Hindlimb muscle (tissue), 1 donor: Measurements from ENCODE around the gene TTC6. TPM values are rescaled to one million over a fixed set of nuclear protein-coding genes. Genes with fewer than 3 reads are reported as not detected.

Experiments used
- DNase-seq: peaks from one replicate; pipeline ENCODE4 v3.0.0-alpha.2; 2013
- polyA plus RNA-seq: library from polyadenylated mRNA; unstranded; fragments of 120-200 nt; gene quantifications from one replicate; pipeline ENCODE4 v1.2.1, GENCODE V29; 2013; ENCODE audit not compliant: insufficient read length

Gene TTC6
- polyA plus RNA-seq, 1 donor: 0.36 TPM

- DNase-seq: no peak
Measured at GRCh38 chr14:37637341-37637740, 41.9 kb downstream of the TTC6 start.

- no peak for DNase-seq
Measured at GRCh38 chr14:37638599-37638998, 43.2 kb downstream of the TTC6 start.

- no peak for DNase-seq
Measured at GRCh38 chr14:37641117-37641516, 45.7 kb downstream of the TTC6 start.

- no peak for DNase-seq
Measured at GRCh38 chr14:37642125-37642524, 46.7 kb downstream of the TTC6 start.

GRCh38 chr14:37643701-37644100 is 48.3 kb downstream of the TTC6 start:
- DNase-seq: no peak

Other genes with a start within 250 kb of the TTC6 start
- 0.27 TPM for gene FOXA1, start 380 bp upstream of the TTC6 start, polyA plus RNA-seq